Fibroblast of skin of right quadriceps (primary cell): ENCODE results near the gene HOXD4.

ENCODE experiments used
- DNase-seq: peaks from one replicate; pipeline ENCODE4 v3.0.0-alpha.2; 2013

HOXD4 gene

DNA sequence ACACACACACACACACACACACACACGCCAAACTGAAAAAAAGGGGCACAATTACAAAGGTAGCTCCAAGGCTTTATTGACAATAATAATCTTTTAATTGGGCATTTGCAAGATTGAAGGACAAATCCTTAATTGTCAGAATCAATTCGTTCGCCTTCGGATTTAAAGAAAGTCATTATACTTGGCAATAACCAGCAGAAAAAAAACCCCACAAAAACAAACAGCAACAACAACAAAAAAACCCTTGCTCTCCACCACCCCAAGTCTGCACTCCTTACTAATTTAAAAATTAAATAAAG is 23.6 kb upstream of the HOXD4 start:
- DNase-seq: no peak

DNA sequence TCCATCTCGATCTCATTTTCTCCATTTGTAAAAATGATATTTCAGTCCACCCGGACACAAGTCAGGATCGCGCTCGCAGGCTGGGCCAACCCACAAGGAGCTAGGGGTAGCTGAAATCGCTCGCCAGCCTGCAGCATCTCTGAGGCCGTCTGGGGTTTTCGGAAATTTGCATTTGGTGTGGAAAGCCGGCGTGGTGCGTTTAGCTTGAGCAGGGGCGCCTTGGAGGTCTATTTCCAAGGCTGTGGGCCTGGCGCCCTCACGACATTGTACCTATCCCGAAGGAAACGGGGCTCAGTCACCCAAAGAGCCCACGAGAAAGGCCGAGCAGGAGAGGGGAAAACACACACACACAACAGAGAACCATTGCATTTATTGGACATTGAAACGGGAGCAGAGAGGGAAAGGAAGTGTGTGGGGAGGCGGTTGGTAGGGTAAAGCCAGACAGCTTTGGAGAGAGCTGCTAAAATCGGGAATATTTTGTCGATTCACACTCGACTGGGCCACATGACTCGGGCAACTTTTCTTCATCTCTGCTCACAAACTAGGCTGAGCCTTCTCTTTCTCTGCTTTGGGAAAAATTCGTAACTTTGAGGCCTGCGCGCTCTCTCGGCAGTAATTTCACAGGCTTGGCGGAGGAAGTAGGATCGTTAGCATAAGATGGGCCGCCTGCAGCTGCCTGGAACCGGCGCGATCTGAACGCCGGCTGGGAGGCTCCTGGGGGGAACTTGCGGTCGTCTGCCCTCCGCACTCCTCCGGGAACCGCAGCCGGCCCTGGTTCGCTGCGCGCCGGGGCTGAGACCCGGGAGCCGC is 23.0 kb upstream of the HOXD4 start:
- DNase-seq: peak; percentile 63

DNA sequence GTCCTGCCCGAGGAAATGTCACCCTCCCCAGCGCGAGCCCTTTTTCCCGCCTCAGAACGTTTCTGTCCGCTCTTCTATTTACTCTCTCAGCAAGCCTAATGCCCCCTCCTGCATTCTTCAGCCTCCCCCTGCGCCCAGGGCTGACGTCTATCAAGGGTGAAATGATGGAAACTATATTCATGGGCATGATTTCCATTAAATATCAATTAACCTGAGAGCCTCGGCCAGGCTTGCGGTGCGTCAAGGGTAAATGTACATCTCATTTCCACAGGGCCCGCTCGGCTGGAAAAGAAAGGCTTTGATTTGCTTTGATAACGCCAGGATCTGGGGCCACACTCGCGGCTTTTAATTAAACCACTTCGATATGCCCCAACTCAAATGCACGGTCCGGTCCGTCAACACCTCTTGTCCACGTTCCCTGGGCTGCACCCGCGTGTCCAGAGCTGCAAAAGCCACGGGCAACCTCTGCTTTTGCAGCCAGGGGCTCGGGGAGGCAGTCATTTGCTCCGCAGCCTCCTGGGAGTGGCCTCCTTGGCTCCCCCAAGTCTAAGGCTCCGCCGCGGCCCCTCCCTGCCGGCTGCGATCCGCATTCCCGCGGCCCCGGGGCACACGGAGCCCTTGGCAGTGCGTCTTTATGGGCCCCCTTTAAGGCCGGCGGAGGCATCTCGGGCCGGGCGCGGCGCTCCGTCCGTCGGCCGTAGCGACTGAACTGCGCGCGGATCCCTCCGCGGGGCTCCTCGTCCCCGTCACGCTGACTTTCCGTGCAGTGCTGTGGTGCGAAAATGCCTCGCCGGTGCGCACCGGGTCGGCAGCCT is 22.2 kb upstream of the HOXD4 start, which contains the start of gene HOXD8:
TSS of gene HOXD8 (plus strand) at position 724 of the 815 bp plus-strand sequence. CDS start 662 bp downstream, outside the sequence.
- DNase-seq: peak; percentile 95

DNA sequence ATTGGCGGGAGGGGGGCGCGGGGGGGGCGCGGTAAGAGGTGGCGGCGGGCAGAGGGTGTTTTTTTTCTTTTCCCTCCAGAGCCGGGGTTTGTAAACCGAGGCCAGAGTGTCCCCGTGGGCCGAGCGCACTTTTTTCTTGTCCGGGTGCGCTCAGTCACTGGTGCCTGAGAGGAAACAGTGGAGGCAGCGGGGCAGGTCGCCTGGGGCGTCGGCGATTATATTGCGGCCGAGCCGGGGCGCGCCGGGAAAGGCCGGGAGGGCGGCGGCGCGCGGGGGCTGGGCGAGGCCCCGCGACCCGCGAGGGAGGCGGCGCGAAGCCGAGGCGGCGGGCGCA is 21.6 kb upstream of the HOXD4 start:
- DNase-seq: no peak

DNA sequence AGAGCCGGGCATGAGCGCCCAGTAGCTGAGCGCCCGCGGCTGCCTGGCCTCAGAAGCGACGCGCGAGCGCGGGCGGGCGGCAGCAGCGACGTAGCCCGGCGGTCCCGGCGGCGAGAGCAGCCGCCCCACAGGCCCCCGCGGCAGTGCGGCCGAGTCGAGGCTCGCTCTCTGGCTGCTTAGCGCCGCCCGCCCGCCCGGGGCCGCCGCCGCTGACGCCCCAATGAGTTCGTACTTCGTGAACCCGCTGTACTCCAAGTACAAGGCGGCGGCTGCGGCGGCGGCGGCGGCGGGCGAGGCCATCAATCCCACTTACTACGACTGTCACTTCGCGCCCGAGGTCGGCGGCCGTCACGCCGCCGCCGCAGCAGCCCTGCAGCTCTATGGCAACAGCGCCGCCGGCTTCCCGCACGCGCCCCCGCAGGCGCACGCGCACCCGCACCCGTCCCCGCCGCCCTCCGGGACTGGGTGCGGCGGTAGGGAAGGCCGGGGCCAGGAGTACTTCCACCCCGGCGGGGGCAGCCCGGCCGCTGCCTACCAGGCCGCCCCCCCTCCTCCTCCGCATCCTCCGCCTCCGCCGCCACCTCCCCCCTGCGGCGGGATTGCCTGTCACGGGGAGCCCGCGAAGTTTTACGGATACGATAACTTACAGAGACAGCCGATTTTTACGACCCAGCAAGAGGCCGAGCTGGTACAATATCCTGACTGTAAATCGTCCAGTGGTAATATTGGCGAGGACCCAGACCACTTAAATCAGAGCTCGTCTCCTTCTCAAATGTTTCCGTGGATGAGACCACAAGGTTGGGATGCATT is 21.0 kb upstream of the HOXD4 start:
- peak; percentile 98 for DNase-seq

DNA sequence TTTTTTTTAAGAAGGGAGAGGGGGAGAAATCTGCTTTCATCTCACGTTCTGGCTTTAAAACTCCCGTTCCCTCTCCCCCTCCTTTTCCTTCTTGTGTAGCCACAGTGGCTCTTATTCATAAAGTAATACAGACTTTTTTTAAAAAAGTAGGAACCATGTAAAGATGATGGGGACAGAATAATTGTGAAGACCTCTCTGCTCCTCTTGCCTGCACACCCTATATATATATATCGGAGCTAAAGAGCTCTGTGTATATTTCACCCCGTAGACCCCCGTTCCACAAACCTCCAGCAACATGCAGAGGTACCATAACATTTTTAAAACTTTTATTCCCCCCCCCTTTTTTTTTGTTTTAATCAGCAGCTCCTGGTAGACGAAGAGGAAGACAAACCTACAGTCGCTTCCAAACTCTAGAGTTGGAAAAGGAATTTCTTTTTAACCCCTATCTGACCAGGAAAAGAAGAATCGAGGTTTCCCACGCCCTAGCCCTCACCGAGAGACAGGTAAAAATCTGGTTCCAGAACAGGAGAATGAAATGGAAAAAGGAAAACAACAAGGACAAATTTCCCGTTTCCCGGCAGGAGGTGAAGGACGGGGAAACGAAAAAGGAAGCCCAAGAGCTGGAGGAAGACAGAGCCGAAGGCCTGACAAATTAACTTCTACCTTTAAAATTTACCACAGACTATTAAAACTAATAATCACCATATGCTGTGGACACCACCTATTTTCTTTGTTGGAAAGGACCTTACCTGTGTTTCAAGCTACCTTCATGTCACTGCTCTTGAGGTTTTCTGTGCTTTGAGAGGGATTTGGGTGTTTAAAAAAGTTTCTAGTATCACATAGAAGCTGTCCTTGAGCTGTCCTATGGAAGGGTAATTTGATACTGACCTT is 20.1 kb upstream of the HOXD4 start:
- no peak for DNase-seq

DNA sequence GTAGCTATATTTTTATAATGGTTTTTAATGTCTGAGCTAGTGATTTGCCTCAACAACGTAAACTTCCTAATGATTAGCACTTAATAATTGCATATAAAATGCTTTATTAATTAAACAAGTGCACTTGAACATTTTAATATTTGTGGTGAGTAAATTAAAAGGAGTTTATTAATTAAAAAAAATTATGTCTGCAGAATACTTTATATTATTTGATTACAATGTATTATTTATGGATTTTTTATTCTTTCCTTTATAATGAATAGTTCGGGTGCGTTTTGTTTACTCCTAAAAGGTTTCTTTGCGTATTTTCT is 19.5 kb upstream of the HOXD4 start:
- DNase-seq: no peak

DNA sequence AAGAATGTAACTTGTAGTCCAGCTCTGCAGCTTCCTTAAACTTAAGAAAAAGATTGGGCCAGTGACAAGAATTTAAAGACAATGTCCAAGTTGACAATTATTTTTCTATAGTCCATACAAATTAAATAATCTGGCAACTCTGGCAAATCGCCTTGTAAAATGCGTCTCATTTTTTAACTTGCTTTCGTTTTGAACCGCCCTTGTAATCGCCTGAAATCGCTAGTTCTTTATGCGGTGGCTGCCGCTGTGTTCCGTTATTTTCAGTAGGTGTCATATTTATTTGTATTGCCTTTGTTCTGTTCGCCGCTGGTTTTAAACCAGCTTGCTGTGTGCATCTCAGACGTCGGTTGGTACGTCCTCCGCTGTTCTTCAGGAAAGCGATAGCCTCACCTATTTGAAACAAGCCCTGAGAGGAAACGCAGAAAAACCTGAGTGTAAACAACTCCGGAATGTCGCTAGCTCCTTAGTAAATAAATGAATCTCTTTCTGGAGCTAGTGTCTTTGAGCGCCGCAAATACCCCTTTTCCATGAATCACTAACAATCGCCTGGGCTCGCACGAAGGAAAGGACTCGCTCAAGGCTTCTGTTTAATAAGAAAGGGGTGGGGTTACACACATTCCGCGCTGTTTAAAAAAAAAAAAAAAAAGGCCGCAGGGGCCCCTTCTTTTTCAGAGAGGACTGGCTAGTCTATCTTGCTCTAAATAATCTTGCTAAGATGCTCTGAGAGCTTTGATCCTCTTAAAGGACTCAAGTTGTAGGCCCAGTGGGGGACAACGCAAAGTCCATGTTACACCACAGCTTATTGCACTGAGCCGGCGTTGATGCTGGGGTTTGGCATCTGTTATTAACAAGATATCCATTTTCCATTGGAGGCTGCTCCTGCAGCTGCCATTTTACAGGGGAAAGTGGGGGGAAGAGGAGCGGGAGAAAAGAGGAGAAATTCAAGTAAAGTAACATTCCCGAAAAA is 18.9 kb upstream of the HOXD4 start:
- peak; percentile 82 for DNase-seq

DNA sequence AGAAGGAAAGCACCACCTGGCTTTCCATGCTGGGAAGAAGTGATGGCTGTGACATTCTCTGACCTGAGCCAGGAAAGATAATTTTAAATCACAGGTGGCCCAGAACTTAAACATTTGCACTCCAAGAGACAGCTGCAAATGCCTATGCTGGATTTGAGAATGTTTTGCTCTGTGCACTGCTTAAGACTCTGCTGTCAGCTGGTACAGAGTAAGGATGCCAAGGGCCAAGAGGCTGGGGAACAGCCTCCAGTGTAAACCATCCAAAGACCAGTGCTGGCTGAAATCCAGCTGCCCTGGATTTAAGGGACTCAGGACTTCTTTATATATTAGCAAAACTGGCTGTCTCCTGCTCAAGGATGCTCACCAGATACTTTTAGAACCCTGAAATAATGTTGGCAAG is 18.0 kb upstream of the HOXD4 start:
- DNase-seq: no peak

DNA sequence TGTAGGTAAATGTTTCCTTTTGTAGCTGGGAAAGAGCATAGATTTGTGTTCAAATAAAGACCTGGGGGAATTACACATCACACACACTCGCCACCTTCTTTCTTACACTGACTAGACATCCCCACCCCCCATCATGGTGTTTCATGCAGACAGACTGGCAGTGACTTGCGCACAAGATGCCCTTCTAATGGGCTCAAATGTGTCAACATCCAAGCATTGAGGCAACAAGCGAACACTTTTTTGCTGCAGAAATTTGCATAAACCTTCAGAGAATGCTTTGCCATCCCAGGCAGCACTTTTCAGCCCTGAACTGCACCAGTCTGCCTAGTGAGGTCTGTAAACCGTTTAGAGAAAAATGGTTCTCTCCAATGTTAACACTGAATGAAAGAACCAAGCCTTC is 17.3 kb upstream of the HOXD4 start:
- DNase-seq: no peak

DNA sequence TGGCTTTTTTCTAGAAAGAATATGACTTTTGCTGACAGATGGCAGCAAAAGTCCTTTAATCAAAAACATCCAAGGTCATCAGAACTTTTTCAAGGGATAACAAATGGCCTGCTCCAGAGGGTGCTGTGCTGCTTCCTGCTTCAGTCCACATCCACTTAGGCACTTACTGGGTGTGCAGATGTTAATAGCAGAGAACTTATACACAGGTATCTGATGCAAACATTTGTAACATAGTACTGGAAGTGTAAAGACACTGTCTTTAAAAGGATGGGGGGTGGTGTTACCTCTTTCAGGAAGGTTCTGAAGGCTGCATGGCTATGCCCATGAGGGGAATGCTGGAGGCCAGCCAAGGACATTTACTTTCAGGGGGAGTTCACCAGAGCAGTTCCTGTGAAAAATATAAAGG is 16.3 kb upstream of the HOXD4 start:
- peak; percentile 75 for DNase-seq

DNA sequence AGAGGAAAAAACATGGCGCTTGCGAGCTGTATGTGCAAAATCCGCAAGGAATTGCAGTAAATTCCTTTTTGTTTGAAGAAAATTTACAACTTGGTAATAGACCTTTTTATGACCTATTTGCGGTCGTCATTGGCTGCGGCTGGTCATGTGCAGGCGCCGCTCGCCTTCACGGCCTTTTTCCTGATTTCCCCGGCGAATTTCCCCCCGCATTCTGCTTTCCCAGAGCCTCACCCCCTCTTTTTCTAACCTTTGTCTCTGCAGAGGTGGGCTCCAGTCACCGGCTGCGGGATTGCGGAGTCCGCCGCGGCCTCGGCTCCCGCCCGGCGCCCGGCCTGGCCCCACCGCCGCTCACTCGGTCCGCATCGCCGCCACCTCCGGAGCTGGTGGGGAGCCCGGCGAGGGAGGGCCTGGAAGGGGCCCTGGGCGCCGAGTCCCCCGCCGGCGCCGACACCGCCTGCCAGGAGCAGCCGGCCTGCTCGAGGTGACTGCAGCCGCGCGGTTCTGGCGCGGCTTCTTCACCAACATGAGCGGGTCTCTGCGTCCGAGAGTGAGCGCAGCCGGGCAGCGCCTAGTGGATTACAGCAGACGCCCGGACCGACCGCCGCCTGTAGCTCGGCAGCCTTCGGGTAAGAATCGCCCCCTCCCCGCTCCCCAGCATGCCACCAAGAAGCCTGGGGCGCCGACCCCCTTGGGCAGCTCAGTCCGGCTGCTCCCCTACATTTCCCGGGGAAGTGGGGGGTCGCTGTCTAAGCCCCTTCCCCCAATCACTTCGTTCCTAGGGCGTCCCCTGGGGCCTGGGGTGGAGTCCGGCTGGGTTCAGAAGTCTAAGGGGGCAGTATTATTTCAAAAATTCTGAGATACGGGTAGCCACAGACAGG is 14.7 kb upstream of the HOXD4 start:
- DNase-seq: peak; percentile 84

DNA sequence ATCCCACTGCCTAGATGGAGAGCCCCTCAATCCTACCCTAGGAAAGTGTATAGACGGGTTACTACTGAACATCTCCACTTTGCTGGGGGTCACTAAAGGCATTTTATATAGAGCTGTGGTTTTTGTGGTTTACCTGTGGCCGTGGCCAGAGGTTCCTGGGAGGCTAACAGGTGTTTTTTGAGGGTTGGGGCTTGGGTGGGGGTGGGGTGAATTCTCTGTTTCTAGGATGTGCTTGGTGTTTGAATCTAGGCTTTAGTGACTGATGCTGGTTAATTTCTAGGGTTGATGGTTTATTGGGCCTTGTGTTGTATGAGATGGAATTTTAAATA is 14.1 kb upstream of the HOXD4 start:
- DNase-seq: no peak

DNA sequence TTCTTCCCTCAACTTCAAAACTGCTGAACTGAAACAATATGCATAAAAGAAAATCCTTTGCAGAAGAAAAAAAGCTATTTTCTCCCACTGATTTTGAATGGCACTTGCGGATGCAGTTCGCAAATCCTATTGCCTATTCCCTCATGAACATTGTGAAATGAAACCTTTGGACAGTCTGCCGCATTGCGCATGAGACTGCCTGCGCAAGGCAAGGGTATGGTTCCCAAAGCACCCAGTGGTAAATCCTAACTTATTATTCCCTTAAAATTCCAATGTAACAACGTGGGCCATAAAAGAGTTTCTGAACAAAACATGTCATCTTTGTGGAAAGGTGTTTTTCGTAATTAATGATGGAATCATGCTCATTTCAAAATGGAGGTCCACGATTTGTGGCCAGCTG is 13.4 kb upstream of the HOXD4 start:
- peak; percentile 48 for DNase-seq

DNA sequence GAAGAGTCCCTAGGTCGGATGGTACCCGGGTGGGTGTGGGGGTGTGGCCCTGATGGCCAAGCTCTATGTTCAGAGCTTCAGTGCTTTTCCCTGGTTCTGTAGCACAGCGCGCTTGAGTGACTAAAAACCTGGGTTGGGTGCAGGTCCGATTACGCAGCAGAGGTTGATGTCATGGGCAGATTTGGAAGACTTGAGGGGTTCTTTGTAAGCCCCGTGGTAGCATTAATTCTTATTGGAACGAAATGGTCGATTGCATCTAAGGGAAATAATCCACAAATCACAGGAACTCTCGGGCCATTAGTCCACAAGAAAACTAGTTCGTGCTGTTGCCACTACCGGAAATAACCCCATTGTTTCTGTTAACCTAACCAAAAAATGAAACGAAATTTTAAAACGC is 12.8 kb upstream of the HOXD4 start:
- peak; percentile 54 for DNase-seq

DNA sequence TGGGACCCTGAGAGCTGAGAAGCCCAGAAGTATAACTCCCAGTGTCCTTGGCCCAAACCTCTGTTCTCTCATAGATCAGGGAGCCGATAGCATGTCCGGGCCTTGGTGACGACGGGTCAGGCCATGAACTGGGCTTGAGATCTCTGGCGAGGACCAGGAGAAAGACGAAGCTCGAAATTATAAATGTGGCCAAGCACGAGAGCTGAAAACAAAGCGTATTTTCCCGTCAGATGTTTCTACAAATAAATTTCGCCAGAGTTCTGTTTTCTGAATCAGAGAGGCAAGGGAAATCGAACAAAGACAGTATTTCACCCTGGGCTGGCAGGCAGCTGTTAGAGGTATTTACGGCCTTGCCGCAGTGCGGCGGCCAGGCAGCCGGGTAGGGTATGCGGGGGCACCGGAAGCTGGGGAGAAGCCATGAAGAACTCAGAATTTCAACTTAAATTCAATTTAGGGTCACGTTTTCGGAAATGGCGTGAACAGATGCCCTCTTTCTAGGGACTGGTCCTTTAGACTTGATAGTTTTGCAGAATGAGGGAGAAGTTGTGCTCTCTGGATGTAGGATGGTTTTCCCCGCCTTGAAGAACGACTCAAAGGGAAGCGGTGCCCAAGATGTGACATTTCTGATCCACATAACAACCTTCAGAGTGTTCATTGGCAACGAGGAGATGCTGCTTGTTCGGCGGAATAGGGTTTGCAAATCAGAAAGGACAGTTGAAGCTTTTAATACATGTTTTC is 12.3 kb upstream of the HOXD4 start:
- DNase-seq: peak; percentile 57

DNA sequence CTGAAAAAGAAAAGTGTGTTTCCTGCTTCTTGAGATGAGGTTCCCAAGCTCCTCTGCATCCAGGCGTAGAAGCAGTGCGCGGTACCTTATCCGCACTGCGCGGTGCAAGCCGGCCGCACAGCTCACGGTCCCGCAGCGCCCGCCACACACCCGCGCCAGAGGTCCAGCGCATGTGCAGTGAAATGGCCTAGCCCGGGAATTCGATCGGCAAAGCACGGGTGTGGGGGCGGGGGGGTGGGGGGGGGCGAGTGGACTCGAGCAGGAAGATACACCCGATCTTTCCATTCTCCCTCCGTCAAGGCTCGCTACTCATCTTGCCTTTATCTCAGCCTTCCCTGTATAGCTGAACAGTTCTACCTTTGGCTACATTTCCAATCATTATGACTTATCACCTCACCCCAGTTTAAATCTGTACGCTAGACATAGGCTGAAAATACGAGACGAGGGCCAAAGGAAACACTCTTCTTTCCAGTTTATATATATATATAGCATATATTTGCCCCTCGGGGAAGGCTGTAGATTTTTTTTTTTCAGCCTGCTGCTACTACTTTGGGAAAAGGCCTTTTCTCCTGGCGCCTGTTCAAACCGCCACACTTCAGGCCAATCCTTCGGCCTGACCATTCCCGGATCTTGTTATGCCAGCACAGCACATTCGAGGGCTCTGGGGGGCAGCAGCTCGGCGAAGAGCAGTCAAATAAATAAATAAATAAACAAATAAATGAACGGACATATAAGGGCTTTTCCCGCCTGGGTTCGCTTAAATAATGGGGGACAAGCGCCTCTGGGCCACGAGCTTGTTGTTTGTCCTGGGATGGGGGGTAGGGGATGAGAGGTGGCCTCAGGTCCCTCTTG is 11.5 kb upstream of the HOXD4 start:
- DNase-seq: peak; percentile 73

DNA sequence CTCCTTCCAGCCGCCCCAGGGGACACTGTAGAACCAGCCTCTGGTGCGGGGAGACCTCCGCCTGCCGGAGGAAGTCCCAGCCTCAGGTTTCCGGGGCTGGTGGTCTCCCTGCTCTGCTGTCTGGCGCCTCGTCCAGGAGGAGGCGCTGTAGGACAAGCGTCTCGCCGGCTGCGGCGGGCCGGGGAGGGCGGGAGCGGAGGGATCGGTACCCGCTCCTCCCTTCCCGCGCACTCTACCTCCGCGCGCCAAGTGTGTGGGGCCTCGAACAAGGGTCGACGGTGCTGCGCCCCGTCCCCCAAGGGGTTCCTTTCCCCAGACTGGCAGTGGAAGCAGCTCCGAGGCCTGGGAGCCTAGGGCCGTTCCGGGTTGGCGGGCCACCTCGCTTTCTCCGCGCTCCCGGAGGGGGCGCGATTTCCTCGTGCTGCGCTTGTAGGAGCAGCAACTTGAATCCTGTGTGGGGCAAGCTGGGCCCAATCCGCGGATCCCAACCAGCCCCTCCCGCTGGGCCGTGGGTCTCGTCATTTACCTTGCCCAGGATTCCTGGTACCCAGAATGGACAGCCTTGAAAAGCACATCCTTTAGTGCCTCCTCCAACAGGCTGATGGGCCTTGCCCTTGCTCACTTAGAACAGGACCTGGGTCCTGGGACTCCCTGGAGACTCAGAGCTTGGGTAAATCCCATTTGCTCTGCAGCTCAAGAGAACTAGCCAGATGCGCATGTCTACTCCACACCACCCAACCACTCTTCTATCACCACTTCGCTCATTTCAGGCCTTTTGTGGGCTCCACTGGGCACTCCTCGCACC is 10.6 kb upstream of the HOXD4 start:
- peak; percentile 84 for DNase-seq
